Adrenal gland (tissue), 12 donors: Measurements from ENCODE around the gene AQP11. TPM values are rescaled to one million over a fixed set of nuclear protein-coding genes. Genes with fewer than 3 reads are reported as not detected.

Experiments used
- DNase-seq, 7 donors: peaks; one replicate each; pipeline ENCODE4 v3.0.0-alpha.2; 2019 to 2020
- H3K27ac ChIP-seq, 5 donors: fragments of 200-600 bp; sonication (generic) in 4 of 5; 1 replicate in 3 of 5; 2 replicates in 2 of 5; pipeline versions ENCODE4 v1.5.1 to v1.8.0; 2016 to 2020; ENCODE audit warnings: mild to moderate bottlenecking in 1 of 5
- H3K27me3 ChIP-seq: fragments of 200-600 bp; 2 replicates; pipeline ENCODE4 v1.8.0; 2021
- H3K36me3 ChIP-seq, 2 donors: fragments of 200-600 bp; replicated peaks in 1 of 2; 1 replicate in 1 of 2; 2 replicates in 1 of 2; pipeline versions ENCODE4 v1.5.1 to v1.8.0; 2018 to 2022
- H3K4me1 ChIP-seq, 2 donors: fragments of 200-600 bp; replicated peaks in 1 of 2; 1 replicate in 1 of 2; 2 replicates in 1 of 2; pipeline versions ENCODE4 v1.5.1 to v1.8.0; 2018 to 2021
- H3K4me3 ChIP-seq, 4 donors: fragments of 200-600 bp; sonication (generic) in 3 of 4; one replicate each; pipeline ENCODE4 v1.5.1; 2016 to 2018
- H3K9me3 ChIP-seq, 3 donors: fragments of 200-600 bp; sonication (generic) in 1 of 3; replicated peaks in 1 of 3; 1 replicate in 2 of 3; 2 replicates in 1 of 3; pipeline versions ENCODE4 v1.5.1 to v1.8.0; 2016 to 2021
- POLR2A ChIP-seq, 2 donors: fragments of 450-650 bp; IDR thresholded peaks; one replicate each; pipeline ENCODE4 v1.6.1; 2017; ENCODE audit warnings: antibody characterized with exemption in 2 of 2, mild to moderate bottlenecking in 2 of 2, moderate library complexity in 1 of 2
- WGBS, 4 donors: extraction: QIAGEN DNeasy Blood & Tissue Kit in 2 of 4; methylation state at CpG; one replicate each; pipeline versions ENCODE4 v1.1.5 to v1.1.7; 2013 to 2017; 5-methylcytosine and 5-hydroxymethylcytosine counted together
- intact Hi-C, 2 donors: fragments of 100-400 bp; cut with DNase I; formaldehyde crosslinking; loops; one replicate each; pipeline versions ENCODE4 v1.14.1 to v1.15.0; 2022 to 2023
- polyA plus RNA-seq, 3 donors: library from polyadenylated mRNA; stranded (reverse); fragments of 200-250 nt in 2 of 3; fragments of 350-450 nt in 1 of 3; fragmentation: Illumina TruSeq in 1 of 3; extraction: RNeasy Lipid Tissue Mini Kit (QIAGEN cat#74804) in 1 of 3; gene quantifications; one replicate each; pipeline ENCODE4 v1.2.3, GENCODE V29; 2013 to 2014
- total RNA-seq, 9 donors: library from RNA; depleted of rRNA in 4 of 9; stranded (reverse); fragments of >200 nt in 4 of 9; fragments of 120-200 nt in 1 of 9; fragmentation: NEBNext Ultra II Directional in 1 of 9; extraction: Animal tissue kit (Norgen Biotek cat#: 25700) in 1 of 9; gene quantifications; one replicate each; pipeline versions ENCODE4 v1.1.0 to v1.2.4, GENCODE V29; 2013 to 2023
- TF ChIP-seq, protein P1 (sequence below), 6 experiments: fragments of 450-650 bp in 4 of 6; fragments of 200-600 bp in 2 of 6; sonication (generic) in 1 of 6; IDR thresholded peaks; 1 replicate in 5 of 6; 2 replicates in 1 of 6; pipeline versions ENCODE4 v1.5.1 to v1.8.0; 2016 to 2021; ENCODE audit warnings: antibody characterized with exemption in 6 of 6, mild to moderate bottlenecking in 2 of 6, moderate library complexity in 1 of 6
- donor health status: healthy with polysubstance abuse.
- donor health status: Bipolar disorder and iron deficiency.
- donor health status: DM: yes; HTN: yes; CAD: no.
- donor health status: DM: no; HTN: no; CAD: no.
- donor health status: DM: no; HTN: no; CAD: no.
- donor health status: DM: yes; HTN: yes; CAD: no.

The AQP11 gene
- total and polyA plus RNA-seq, 12 donors, result 1.9 to 57.1 (median 21.6) TPM

- Histone ChIP-seq H3K27me3 (no peaks in the 10 kb centered on the region), H3K36me3 (no peaks in the 10 kb centered on the region), H3K27ac (no peak overlapping the region), H3K4me3 (no peak overlapping the region), H3K9me3 (peaks cover 0 to 5% (median 0%) of the 10 kb centered on the region in 3 donors), H3K4me1 (peaks cover 0 to 3% of the 10 kb centered on the region in 2 donors)
- 54 to 59% (median 58%) methylated on average over 4 of the region's 4 CpGs for WGBS, 4 donors
- intact Hi-C loops, result no loop called here
- TF ChIP-seq, protein P1, sequence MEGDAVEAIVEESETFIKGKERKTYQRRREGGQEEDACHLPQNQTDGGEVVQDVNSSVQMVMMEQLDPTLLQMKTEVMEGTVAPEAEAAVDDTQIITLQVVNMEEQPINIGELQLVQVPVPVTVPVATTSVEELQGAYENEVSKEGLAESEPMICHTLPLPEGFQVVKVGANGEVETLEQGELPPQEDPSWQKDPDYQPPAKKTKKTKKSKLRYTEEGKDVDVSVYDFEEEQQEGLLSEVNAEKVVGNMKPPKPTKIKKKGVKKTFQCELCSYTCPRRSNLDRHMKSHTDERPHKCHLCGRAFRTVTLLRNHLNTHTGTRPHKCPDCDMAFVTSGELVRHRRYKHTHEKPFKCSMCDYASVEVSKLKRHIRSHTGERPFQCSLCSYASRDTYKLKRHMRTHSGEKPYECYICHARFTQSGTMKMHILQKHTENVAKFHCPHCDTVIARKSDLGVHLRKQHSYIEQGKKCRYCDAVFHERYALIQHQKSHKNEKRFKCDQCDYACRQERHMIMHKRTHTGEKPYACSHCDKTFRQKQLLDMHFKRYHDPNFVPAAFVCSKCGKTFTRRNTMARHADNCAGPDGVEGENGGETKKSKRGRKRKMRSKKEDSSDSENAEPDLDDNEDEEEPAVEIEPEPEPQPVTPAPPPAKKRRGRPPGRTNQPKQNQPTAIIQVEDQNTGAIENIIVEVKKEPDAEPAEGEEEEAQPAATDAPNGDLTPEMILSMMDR (IDR thresholded peaks at IDR 0.05), result no peak
- DNase-seq, result peak in 1 of 7 donors; percentile 13
Observed at GRCh38 chr11:77558380-77558779, 31.4 kb upstream of the AQP11 start.

- peak in 6 of 7 donors; percentile 66 to 82 (median 75) for DNase-seq
- H3K27me3 ChIP-seq, result no peaks in the 10 kb centered on the region
- H3K4me3 ChIP-seq, result no peak overlapping the region
- 74 to 79% (median 76%) methylated on average over 6 of the region's 6 CpGs for WGBS, 4 donors
- H3K4me1 ChIP-seq, result peaks cover 0 to 3% of the 10 kb centered on the region in 2 donors
- intact Hi-C loops, result no loop called here
- peaks cover 0 to 3% (median 0%) of the 10 kb centered on the region in 3 donors for H3K9me3 ChIP-seq
- TF ChIP-seq, protein P1 (IDR thresholded peaks at IDR 0.05), result no peak
- peak in 1 of 2 donors; percentile 13 for TF ChIP-seq POLR2A (IDR thresholded peaks at IDR 0.05)
- peak overlapping the region in 4 of 5 donors; percentile 40 to 82 (median 62) for H3K27ac ChIP-seq
- H3K36me3 ChIP-seq, result no peaks in the 10 kb centered on the region
Observed at GRCh38 chr11:77559686-77560401, 29.9 kb upstream of the AQP11 start.

- no peak for TF ChIP-seq POLR2A (IDR thresholded peaks at IDR 0.05)
- TF ChIP-seq, protein P1 (IDR thresholded peaks at IDR 0.05), result no peak
- Histone ChIP-seq H3K9me3 (no peaks in the 10 kb centered on the region), H3K4me1 (peaks cover 0 to 3% of the 10 kb centered on the region in 2 donors), H3K36me3 (no peaks in the 10 kb centered on the region), H3K27me3 (no peaks in the 10 kb centered on the region), H3K27ac (peak overlapping the region in 4 of 5 donors; percentile 40 to 82 (median 62)), H3K4me3 (no peak overlapping the region)
- 83 to 97% (median 88%) methylated on average over 2 of the region's 2 CpGs for WGBS, 4 donors
- peak in 3 of 7 donors; percentile 39 to 51 (median 48) for DNase-seq
- intact Hi-C loops, result no loop called here
Observed at GRCh38 chr11:77560605-77561004, 29.1 kb upstream of the AQP11 start.

DNA sequence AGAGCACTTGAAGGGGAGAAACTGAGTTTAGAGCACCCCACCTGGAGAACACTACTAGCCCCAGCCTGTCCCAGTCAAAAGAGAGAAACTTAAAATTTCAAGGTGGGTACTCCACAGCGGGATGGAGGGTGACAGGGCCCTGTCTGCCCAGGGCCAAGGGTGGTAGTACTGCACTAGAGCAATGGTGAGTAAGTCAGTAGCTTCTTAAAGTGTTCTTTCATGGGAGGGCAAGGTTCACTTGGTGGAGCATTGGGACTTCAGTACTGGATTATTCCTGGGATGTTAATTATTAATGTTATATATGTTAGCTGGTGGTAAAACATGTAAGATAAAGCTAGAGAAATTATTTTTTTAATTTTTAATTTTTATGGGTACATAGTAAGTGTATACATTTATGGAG lies 28.5 kb upstream of the AQP11 start:
- Histone ChIP-seq H3K27me3 (no peaks in the 10 kb centered on the region), H3K36me3 (no peaks in the 10 kb centered on the region), H3K27ac (peak overlapping the region in 3 of 5 donors; percentile 40 to 82 (median 80)), H3K4me1 (peaks cover 0 to 3% of the 10 kb centered on the region in 2 donors), H3K4me3 (no peak overlapping the region), H3K9me3 (no peaks in the 10 kb centered on the region)
- intact Hi-C loops, result no loop called here
- 97 to 100% (median 99%) methylated on average over 1 of the region's 1 CpG for WGBS, 4 donors
- DNase-seq, result no peak
- no peak for TF ChIP-seq POLR2A (IDR thresholded peaks at IDR 0.05)
- TF ChIP-seq, protein P1 (IDR thresholded peaks at IDR 0.05), result no peak
